IMR-90 (cell line): ENCODE measurements around the gene TRABD2A. TPM values are rescaled to one million over a fixed set of nuclear protein-coding genes. Genes with fewer than 3 reads are reported as not detected.

Source experiments
- ATAC-seq: fragments of 200-7000 bp; cut with Tn5 transposase; 2 replicates; pipeline ENCODE4 v1.9.1; 2020; ENCODE audit warnings: low read depth, mild to moderate bottlenecking, moderate library complexity
- BruUV-seq: library from RNA; stranded (reverse); fragments of 400-500 nt; replicated peaks from 2 replicates; lab custom pipeline; 2021; lab: Mats Ljungman, UMichigan
- CTCF ChIA-PET: fragments of 300-600 bp; formaldehyde crosslinking; extraction: SDS; loops from one replicate; lab custom pipeline; 2021; ENCODE audit warnings: antibody characterized with exemption; lab: Yijun Ruan, JAX
- POLR2A ChIA-PET: fragments of 300-600 bp; sonication (Branson Sonifier 250); formaldehyde crosslinking; loops from one replicate; lab custom pipeline; 2022; ENCODE audit warnings: antibody characterized with exemption; ENCODE audit not compliant: unreplicated experiment; lab: Charles Lee
- DNase-seq: peaks from one replicate; pipeline ENCODE4 v3.0.0; 2013
- H2AFZ ChIP-seq: replicated peaks from 2 replicates; pipeline ENCODE3; 2013; ENCODE audit warnings: low read length, mild to moderate bottlenecking; ENCODE audit not compliant: poor library complexity
- H2AK5ac ChIP-seq: 2 replicates; pipeline ENCODE4 v1.6.1; 2013; ENCODE audit warnings: low read depth, low read length, inconsistent platforms
- H2AK9ac ChIP-seq: replicated peaks from 2 replicates; pipeline ENCODE3; 2013; ENCODE audit warnings: mild to moderate bottlenecking, low read depth, low read length, moderate library complexity; ENCODE audit not compliant: poor library complexity
- H2BK120ac ChIP-seq: 2 replicates; pipeline ENCODE4 v1.6.1; 2013; ENCODE audit warnings: low read depth, low read length, inconsistent platforms
- H2BK15ac ChIP-seq: 3 replicates; pipeline ENCODE4 v1.6.1; 2013; ENCODE audit warnings: low read depth, low read length, inconsistent platforms
- H2BK20ac ChIP-seq: 2 replicates; pipeline ENCODE4 v1.6.1; 2013; ENCODE audit warnings: low read depth, mild to moderate bottlenecking, inconsistent platforms, low read length, moderate library complexity
- H2BK5ac ChIP-seq: 2 replicates; pipeline ENCODE4 v1.6.1; 2013; ENCODE audit warnings: mild to moderate bottlenecking, low read depth, low read length, inconsistent platforms; ENCODE audit not compliant: poor library complexity, severe bottlenecking
- H3K14ac ChIP-seq: replicated peaks from 2 replicates; pipeline ENCODE4 v1.6.1; 2013; ENCODE audit warnings: low read depth, low read length, inconsistent platforms
- H3K18ac ChIP-seq: 2 replicates; pipeline ENCODE4 v1.6.1; 2013; ENCODE audit warnings: low read depth, low read length, control low read depth
- H3K23ac ChIP-seq: 2 replicates; pipeline ENCODE4 v1.6.1; 2013; ENCODE audit warnings: low read depth, low read length, inconsistent platforms
- H3K27ac ChIP-seq: 2 replicates; pipeline ENCODE4 v1.5.1; 2013; ENCODE audit warnings: mild to moderate bottlenecking, control low read depth, low read length; ENCODE audit not compliant: insufficient read depth
- H3K27me3 ChIP-seq: 2 replicates; pipeline ENCODE4 v1.6.1; 2013; ENCODE audit warnings: low read length; ENCODE audit not compliant: control insufficient read depth, insufficient read depth
- H3K36me3 ChIP-seq: 2 replicates; pipeline ENCODE4 v1.6.1; 2013; ENCODE audit warnings: low read length, mixed read lengths; ENCODE audit not compliant: control insufficient read depth, insufficient read depth
- H3K4ac ChIP-seq: 2 replicates; pipeline ENCODE4 v1.6.1; 2013; ENCODE audit warnings: low read depth, low read length, inconsistent platforms
- H3K4me1 ChIP-seq: 2 replicates; pipeline ENCODE4 v1.6.1; 2013; ENCODE audit warnings: low read length, mixed read lengths; ENCODE audit not compliant: control insufficient read depth, insufficient read depth
- H3K4me2 ChIP-seq: 2 replicates; pipeline ENCODE4 v1.6.1; 2013; ENCODE audit warnings: low read depth, mild to moderate bottlenecking, control low read depth, low read length, moderate library complexity
- H3K4me3 ChIP-seq: 2 replicates; pipeline ENCODE4 v1.5.1; 2013; ENCODE audit warnings: low read depth, mild to moderate bottlenecking, control low read depth, low read length, moderate library complexity; ENCODE audit not compliant: insufficient read depth
- H3K56ac ChIP-seq: 2 replicates; pipeline ENCODE4 v1.6.1; 2013; ENCODE audit warnings: low read length, inconsistent platforms; ENCODE audit not compliant: insufficient read depth; ENCODE audit errors: extremely low read depth
- H3K79me1 ChIP-seq, 2 experiments: 2 replicates each; pipeline ENCODE4 v1.6.1; 2013; ENCODE audit warnings: low read length in 2 of 2, inconsistent platforms in 1 of 2, low read depth in 1 of 2
- H3K9ac ChIP-seq: 2 replicates; pipeline ENCODE4 v1.6.1; 2013; ENCODE audit warnings: low read depth, low read length, control low read depth
- H3K9me1 ChIP-seq: 2 replicates; pipeline ENCODE4 v1.6.1; 2013; ENCODE audit warnings: low read length, inconsistent platforms; ENCODE audit not compliant: insufficient read depth
- H3K9me3 ChIP-seq: 2 replicates; pipeline ENCODE4 v1.6.1; 2013; ENCODE audit warnings: low read length; ENCODE audit not compliant: control insufficient read depth, insufficient read depth
- H4K20me1 ChIP-seq: 2 replicates; pipeline ENCODE4 v1.6.1; 2013; ENCODE audit warnings: low read length, inconsistent platforms; ENCODE audit not compliant: insufficient read depth
- H4K5ac ChIP-seq: 2 replicates; pipeline ENCODE4 v1.6.1; 2013; ENCODE audit warnings: mild to moderate bottlenecking, low read depth, low read length, control low read depth
- H4K8ac ChIP-seq, 2 experiments: 2 replicates each; pipeline ENCODE4 v1.6.1; 2013; ENCODE audit warnings: low read depth in 2 of 2, low read length in 2 of 2, control low read depth in 1 of 2, inconsistent platforms in 1 of 2
- H4K91ac ChIP-seq: 2 replicates; pipeline ENCODE4 v1.6.1; 2013; ENCODE audit warnings: low read depth, low read length, inconsistent platforms; ENCODE audit not compliant: insufficient read depth
- CTCF ChIP-seq: conservative IDR thresholded peaks from 2 replicates; pipeline ENCODE4 v1.5.1; 2012; ENCODE audit warnings: mild to moderate bottlenecking, low read depth, low read length, improper control_type of control experiment
- FOS ChIP-seq: fragments of 150-350 bp; IDR thresholded peaks from 2 replicates; pipeline ENCODE4 v1.6.1; 2016; ENCODE audit warnings: low read depth, low read length
- NFE2L2 ChIP-seq: fragments of 150-350 bp; IDR thresholded peaks from 2 replicates; pipeline ENCODE4 v1.6.1; 2016; ENCODE audit warnings: low read depth, mild to moderate bottlenecking, low read length
- WGBS, 2 experiments: methylation state at CpG; one replicate each; pipeline versions ENCODE4 v1.1.5 to v1.1.7; 2013; ENCODE audit warnings: missing lambda C conversion rate in 2 of 2; ENCODE audit not compliant: insufficient read length in 1 of 2; ENCODE audit errors: extremely low coverage in 2 of 2; 5-methylcytosine and 5-hydroxymethylcytosine counted together
- dilution Hi-C: fragments of 300-500 bp; cut with HindIII; formaldehyde crosslinking; loops from one replicate; pipeline ENCODE4 v1.14.3; 2018; ENCODE audit warnings: low sequenced_read_pairs; ENCODE audit not compliant: unreplicated experiment
- in situ Hi-C: fragments of 300-500 bp; cut with MboI; formaldehyde crosslinking; loops from 3 replicates; pipeline ENCODE4 v1.14.3; 2019; ENCODE audit warnings: low sequenced_read_pairs, inconsistent platforms, mixed read lengths
- intact Hi-C: fragments of 100-400 bp; cut with micrococcal nuclease; formaldehyde crosslinking; loops from 2 replicates; pipeline ENCODE4 v1.10.0; 2022
- polyA plus RNA-seq, 3 experiments: library from polyadenylated mRNA; depleted of rRNA; stranded (reverse); fragments of >200 nt; gene quantifications; 2 replicates each; pipeline ENCODE4 v1.2.3, GENCODE V29; 2012; ENCODE audit warnings: low replicate concordance in 1 of 3
- total RNA-seq: library from RNA; depleted of rRNA; stranded (reverse); fragments of >200 nt; gene quantifications from 2 replicates; pipeline ENCODE4 v1.2.3, GENCODE V29; 2012

TRABD2A gene
- total and polyA plus RNA-seq, 2 of the 4 experiments (the other 2 are of a cell fraction) = 17.6 to 20.3 TPM

GRCh38 chr2:84865181-84865783 is 15.6 kb downstream of the TRABD2A start (continued):
- peak; percentile 43; the same call in 1 of the 2 replicates for TF ChIP-seq CTCF

GRCh38 chr2:84862006-84862405 is 18.9 kb downstream of the TRABD2A start:
- DNase-seq (no peak), ATAC-seq (no peak)
- no peak overlapping the region for H2BK120ac ChIP-seq
- H3K4ac ChIP-seq = no peak overlapping the region
- 100% methylated on average over 1 of the region's 6 CpGs; no CpG with 5 or more reads in 1 of the 2 experiments for WGBS, 2 experiments
- no peak overlapping the region for H3K23ac ChIP-seq
- H3K4me1 ChIP-seq = peaks cover 2% of the 10 kb centered on the region
- no peak overlapping the region for H4K8ac ChIP-seq
- ChIA-PET CTCF (interaction anchor here (0.8 to 1.0 kb wide), 2 partner anchors 19 to 121 kb away, joined by 3 read pairs; no protein-coding TSS in a partner anchor), POLR2A (no interaction called here)
- BruUV-seq = no TSS peak
- H3K36me3 ChIP-seq = no peaks in the 10 kb centered on the region
- no peak overlapping the region for H2AFZ ChIP-seq
- no peak overlapping the region for H3K4me2 ChIP-seq
- TF ChIP-seq NFE2L2 (no peak), FOS (no peak)
- no peaks in the 10 kb centered on the region for H3K9me1 ChIP-seq
- no peak overlapping the region for H3K18ac ChIP-seq
- no peak overlapping the region for H3K4me3 ChIP-seq
- no peaks in the 10 kb centered on the region; the same call in 1 of the 2 replicates for H4K20me1 ChIP-seq
- dilution Hi-C loops = no loop called here
- H3K9me3 ChIP-seq = no peaks in the 10 kb centered on the region
- in situ Hi-C loops = loop anchor here (25.0 kb wide), 1 partner anchor 825 kb away; no protein-coding TSS in a partner anchor
- H4K5ac ChIP-seq = no peak overlapping the region
- H3K9ac ChIP-seq = no peak overlapping the region
- no peak overlapping the region for H4K91ac ChIP-seq
- H2AK5ac ChIP-seq = no peak overlapping the region
- H3K79me1 ChIP-seq = peaks cover 26 to 30% of the 10 kb centered on the region in 2 experiments
- H3K27ac ChIP-seq = no peak overlapping the region
- H3K14ac ChIP-seq = no peak overlapping the region
- H2BK5ac ChIP-seq = no peak overlapping the region
- H3K27me3 ChIP-seq = no peaks in the 10 kb centered on the region
- no peak overlapping the region for H2AK9ac ChIP-seq
- H2BK20ac ChIP-seq = no peak overlapping the region
- H3K56ac ChIP-seq = no peak overlapping the region
- intact Hi-C loops = no loop called here
- H2BK15ac ChIP-seq = no peak overlapping the region
